SK-N-SH (cell line): ENCODE data around the gene DNAAF9. TPM values are rescaled to one million over a fixed set of nuclear protein-coding genes. Genes with fewer than 3 reads are reported as not detected.

Experiments
- CTCF ChIA-PET: fragments of 300-600, 350-600 bp; formaldehyde crosslinking; extraction: SDS; loops from one replicate; lab custom pipeline; 2021; lab: Yijun Ruan, JAX
- POLR2A ChIA-PET: fragments of 350-600 bp; sonication (Branson Sonifier 250); formaldehyde crosslinking; extraction: SDS; loops from one replicate; lab custom pipeline; 2020; ENCODE audit warnings: antibody characterized with exemption, inconsistent platforms; lab: Yijun Ruan, JAX
- DNase-seq: peaks from one replicate; pipeline ENCODE4 v3.0.0; 2012
- H2AFZ ChIP-seq: fragments of 200-600 bp; sonication (generic); 2 replicates; pipeline ENCODE4 v1.8.1; 2016; ENCODE audit warnings: antibody characterized with exemption, mild to moderate bottlenecking, low read depth
- H3F3A ChIP-seq: fragments of 200-600 bp; sonication (generic); replicated peaks from 2 replicates; pipeline ENCODE3; 2016; ENCODE audit warnings: antibody characterized with exemption, mild to moderate bottlenecking; ENCODE audit not compliant: insufficient read depth
- H3K27ac ChIP-seq, 2 experiments: fragments of 200-500 bp in 1 of 2; fragments of 200-600 bp in 1 of 2; sonication (Bioruptor generic) in 1 of 2; sonication (generic), shearing (Covaris generic) in 1 of 2; 2 replicates each; pipeline versions ENCODE4 v1.5.1 to v1.6.1; 2014 to 2016; ENCODE audit warnings: low read depth in 2 of 2, inconsistent platforms in 1 of 2, low read length in 1 of 2, mild to moderate bottlenecking in 1 of 2, mixed read lengths in 1 of 2
- H3K27me3 ChIP-seq: fragments of 200-600 bp; sonication (generic), shearing (Covaris generic); 2 replicates; pipeline ENCODE4 v1.6.1; 2016; ENCODE audit warnings: mixed run types; ENCODE audit not compliant: insufficient read depth
- H3K36me3 ChIP-seq, 2 experiments: fragments of 200-500 bp in 1 of 2; fragments of 200-600 bp in 1 of 2; sonication (Bioruptor generic) in 1 of 2; sonication (generic) in 1 of 2; replicated peaks in 1 of 2; 2 replicates each; pipeline versions ENCODE3 to v1.5.1; 2014 to 2016; ENCODE audit warnings: low read length in 1 of 2, mild to moderate bottlenecking in 1 of 2; ENCODE audit not compliant: insufficient read depth in 2 of 2, control insufficient read depth in 1 of 2
- H3K4me1 ChIP-seq, 2 experiments: fragments of 200-500 bp in 1 of 2; fragments of 200-600 bp in 1 of 2; sonication (Bioruptor generic) in 1 of 2; sonication (generic), shearing (Covaris generic) in 1 of 2; 2 replicates each; pipeline versions ENCODE4 v1.5.1 to v1.6.1; 2014 to 2016; ENCODE audit warnings: low read depth in 1 of 2, low read length in 1 of 2, mixed run types in 1 of 2; ENCODE audit not compliant: insufficient read depth in 2 of 2, control insufficient read depth in 1 of 2
- H3K4me2 ChIP-seq: fragments of 200-600 bp; sonication (generic), shearing (Covaris generic); 2 replicates; pipeline ENCODE4 v1.6.1; 2017; ENCODE audit warnings: mixed run types
- H3K4me3 ChIP-seq, 2 experiments: fragments of 200-500 bp in 1 of 2; fragments of 200-600 bp in 1 of 2; sonication (Bioruptor generic) in 1 of 2; sonication (generic), shearing (Covaris generic) in 1 of 2; 2 replicates each; pipeline versions ENCODE4 v1.5.1 to v1.8.1; 2014 to 2016; ENCODE audit warnings: low read depth in 2 of 2, inconsistent platforms in 1 of 2, low read length in 1 of 2, mild to moderate bottlenecking in 1 of 2, mixed read lengths in 1 of 2, moderate library complexity in 1 of 2
- H3K79me2 ChIP-seq: fragments of 200-600 bp; sonication (generic); 2 replicates; pipeline ENCODE4 v1.8.1; 2017; ENCODE audit warnings: mild to moderate bottlenecking; ENCODE audit not compliant: insufficient read depth
- H3K9ac ChIP-seq: fragments of 200-600 bp; sonication (generic); 2 replicates; pipeline ENCODE4 v1.6.1; 2017; ENCODE audit warnings: mixed run types
- H3K9me2 ChIP-seq: fragments of 200-600 bp; sonication (generic); 2 replicates; pipeline ENCODE4 v1.6.1; 2017; ENCODE audit warnings: mixed run types
- H3K9me3 ChIP-seq: fragments of 200-600 bp; sonication (generic); 2 replicates; pipeline ENCODE4 v1.6.1; 2017; ENCODE audit warnings: mixed run types, mild to moderate bottlenecking, moderate library complexity
- H4K20me1 ChIP-seq: fragments of 200-600 bp; sonication (generic); 2 replicates; pipeline ENCODE4 v1.6.1; 2017; ENCODE audit warnings: mild to moderate bottlenecking, mixed run types; ENCODE audit not compliant: insufficient read depth
- CTCF ChIP-seq: fragments of 200-600 bp; sonication (generic); IDR thresholded peaks from 2 replicates; pipeline ENCODE4 v1.6.1; 2017; ENCODE audit warnings: antibody characterized with exemption, mild to moderate bottlenecking, moderate library complexity
- EZH2phosphoT487 ChIP-seq: fragments of 200-600 bp; sonication (generic); IDR thresholded peaks from 2 replicates; pipeline ENCODE4 v1.6.1; 2017; ENCODE audit warnings: low read depth, mixed run types, mild to moderate bottlenecking, antibody characterized with exemption, moderate library complexity, borderline replicate concordance
- FOXJ3 ChIP-seq: sonication (generic); formaldehyde crosslinking; IDR thresholded peaks from 2 replicates; pipeline ENCODE4 v1.5.1; 2020; ENCODE audit warnings: mild to moderate bottlenecking, missing genetic modification reagents
- GABPA ChIP-seq: IDR thresholded peaks from 2 replicates; pipeline ENCODE4 v1.4.0; 2012; ENCODE audit warnings: low read depth, mild to moderate bottlenecking
- GATA2 ChIP-seq: sonication (generic); formaldehyde crosslinking; IDR thresholded peaks from 2 replicates; pipeline ENCODE4 v1.5.0; 2020; ENCODE audit warnings: mild to moderate bottlenecking, missing genetic modification reagents
- MEF2A ChIP-seq: IDR thresholded peaks from 2 replicates; pipeline ENCODE4 v1.4.0; 2012; ENCODE audit warnings: low read depth, borderline replicate concordance
- RFX5 ChIP-seq: IDR thresholded peaks from 2 replicates; pipeline ENCODE4 v1.6.1; 2012; ENCODE audit warnings: mild to moderate bottlenecking, improper control_type of control experiment, low read length
- RXRA ChIP-seq: IDR thresholded peaks from 2 replicates; pipeline ENCODE4 v1.4.0; 2012; ENCODE audit warnings: low read depth, mild to moderate bottlenecking, borderline replicate concordance
- TAF1 ChIP-seq: IDR thresholded peaks from 2 replicates; pipeline ENCODE4 v1.6.1; 2012; ENCODE audit warnings: low read depth, mild to moderate bottlenecking, low read length, moderate library complexity, borderline replicate concordance
- USF1 ChIP-seq: IDR thresholded peaks from 2 replicates; pipeline ENCODE4 v1.4.0; 2012; ENCODE audit warnings: low read depth, borderline replicate concordance
- WGBS: methylation state at CpG from one replicate; pipeline ENCODE4 v1.1.6; 2017; ENCODE audit warnings: low lambda C conversion rate; 5-methylcytosine and 5-hydroxymethylcytosine counted together
- polyA plus RNA-seq, 3 experiments: library from polyadenylated mRNA; depleted of rRNA; stranded (reverse); fragments of >200 nt; gene quantifications; 2 replicates each; pipeline ENCODE4 v1.2.3, GENCODE V29; 2012
- TF ChIP-seq, protein P1 (sequence below): IDR thresholded peaks from 2 replicates; pipeline ENCODE4 v1.4.0; 2012; ENCODE audit warnings: low read depth, borderline replicate concordance
- TF ChIP-seq, protein P2 (sequence below): IDR thresholded peaks from 2 replicates; pipeline ENCODE4 v1.6.1; 2012; ENCODE audit warnings: mild to moderate bottlenecking, low read depth, low read length, moderate library complexity

DNAAF9 gene
- polyA plus RNA-seq, 1 of the 3 experiments (the other 2 are of a cell fraction): 5.5 TPM

- H3K4me3 ChIP-seq: no peak overlapping the region
- H3K27me3 ChIP-seq: no peaks in the 10 kb centered on the region
- DNase-seq: no peak
- H4K20me1 ChIP-seq: peaks cover 66% of the 10 kb centered on the region
- no peaks in the 10 kb centered on the region for H3K9me3 ChIP-seq
- H3K4me2 ChIP-seq: no peak overlapping the region
- peaks cover 78% of the 10 kb centered on the region for H3K79me2 ChIP-seq
- no peak overlapping the region for H2AFZ ChIP-seq
- TF ChIP-seq, protein P1, sequence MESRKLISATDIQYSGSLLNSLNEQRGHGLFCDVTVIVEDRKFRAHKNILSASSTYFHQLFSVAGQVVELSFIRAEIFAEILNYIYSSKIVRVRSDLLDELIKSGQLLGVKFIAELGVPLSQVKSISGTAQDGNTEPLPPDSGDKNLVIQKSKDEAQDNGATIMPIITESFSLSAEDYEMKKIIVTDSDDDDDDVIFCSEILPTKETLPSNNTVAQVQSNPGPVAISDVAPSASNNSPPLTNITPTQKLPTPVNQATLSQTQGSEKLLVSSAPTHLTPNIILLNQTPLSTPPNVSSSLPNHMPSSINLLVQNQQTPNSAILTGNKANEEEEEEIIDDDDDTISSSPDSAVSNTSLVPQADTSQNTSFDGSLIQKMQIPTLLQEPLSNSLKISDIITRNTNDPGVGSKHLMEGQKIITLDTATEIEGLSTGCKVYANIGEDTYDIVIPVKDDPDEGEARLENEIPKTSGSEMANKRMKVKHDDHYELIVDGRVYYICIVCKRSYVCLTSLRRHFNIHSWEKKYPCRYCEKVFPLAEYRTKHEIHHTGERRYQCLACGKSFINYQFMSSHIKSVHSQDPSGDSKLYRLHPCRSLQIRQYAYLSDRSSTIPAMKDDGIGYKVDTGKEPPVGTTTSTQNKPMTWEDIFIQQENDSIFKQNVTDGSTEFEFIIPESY: no peak
- TF ChIP-seq, protein P2, sequence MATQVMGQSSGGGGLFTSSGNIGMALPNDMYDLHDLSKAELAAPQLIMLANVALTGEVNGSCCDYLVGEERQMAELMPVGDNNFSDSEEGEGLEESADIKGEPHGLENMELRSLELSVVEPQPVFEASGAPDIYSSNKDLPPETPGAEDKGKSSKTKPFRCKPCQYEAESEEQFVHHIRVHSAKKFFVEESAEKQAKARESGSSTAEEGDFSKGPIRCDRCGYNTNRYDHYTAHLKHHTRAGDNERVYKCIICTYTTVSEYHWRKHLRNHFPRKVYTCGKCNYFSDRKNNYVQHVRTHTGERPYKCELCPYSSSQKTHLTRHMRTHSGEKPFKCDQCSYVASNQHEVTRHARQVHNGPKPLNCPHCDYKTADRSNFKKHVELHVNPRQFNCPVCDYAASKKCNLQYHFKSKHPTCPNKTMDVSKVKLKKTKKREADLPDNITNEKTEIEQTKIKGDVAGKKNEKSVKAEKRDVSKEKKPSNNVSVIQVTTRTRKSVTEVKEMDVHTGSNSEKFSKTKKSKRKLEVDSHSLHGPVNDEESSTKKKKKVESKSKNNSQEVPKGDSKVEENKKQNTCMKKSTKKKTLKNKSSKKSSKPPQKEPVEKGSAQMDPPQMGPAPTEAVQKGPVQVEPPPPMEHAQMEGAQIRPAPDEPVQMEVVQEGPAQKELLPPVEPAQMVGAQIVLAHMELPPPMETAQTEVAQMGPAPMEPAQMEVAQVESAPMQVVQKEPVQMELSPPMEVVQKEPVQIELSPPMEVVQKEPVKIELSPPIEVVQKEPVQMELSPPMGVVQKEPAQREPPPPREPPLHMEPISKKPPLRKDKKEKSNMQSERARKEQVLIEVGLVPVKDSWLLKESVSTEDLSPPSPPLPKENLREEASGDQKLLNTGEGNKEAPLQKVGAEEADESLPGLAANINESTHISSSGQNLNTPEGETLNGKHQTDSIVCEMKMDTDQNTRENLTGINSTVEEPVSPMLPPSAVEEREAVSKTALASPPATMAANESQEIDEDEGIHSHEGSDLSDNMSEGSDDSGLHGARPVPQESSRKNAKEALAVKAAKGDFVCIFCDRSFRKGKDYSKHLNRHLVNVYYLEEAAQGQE: no peak
- no peak for TF ChIP-seq FOXJ3 (CRISPR knock-in tag)
- TF ChIP-seq RXRA: no peak
- no peak for TF ChIP-seq RFX5
- no peak for TF ChIP-seq TAF1
- TF ChIP-seq MEF2A: no peak
- TF ChIP-seq USF1: no peak
- no peak for TF ChIP-seq GABPA
- TF ChIP-seq GATA2 (CRISPR knock-in tag): no peak
- no peak for TF ChIP-seq CTCF
- TF ChIP-seq EZH2phosphoT487: no peak
- peaks cover 7% of the 10 kb centered on the region for H3F3A ChIP-seq
- peaks cover 3 to 9% of the 10 kb centered on the region in 2 experiments; a peak in 3 of 4 replicates for H3K4me1 ChIP-seq
- H3K36me3 ChIP-seq: no peaks in the 10 kb centered on the region
- WGBS: 79% methylated on average over 4 of the region's 4 CpGs
- ChIA-PET POLR2A (no interaction called here), CTCF (no interaction called here)
- no peak overlapping the region for H3K9ac ChIP-seq
- no peak overlapping the region for H3K27ac ChIP-seq
- no peaks in the 10 kb centered on the region for H3K9me2 ChIP-seq
Measured at GRCh38 chr20:3404402-3404801, 3.1 kb downstream of the DNAAF9 start.
